SU-DHL-6 (cell line): ENCODE data around the gene TSHR.

Source experiments
- H2AFZ ChIP-seq: fragments of 200-600 bp; sonication (generic); 2 replicates; pipeline ENCODE4 v1.6.1; 2014; ENCODE audit warnings: low read depth, mild to moderate bottlenecking, moderate library complexity, mixed read lengths, antibody characterized with exemption, low read length; ENCODE audit not compliant: severe bottlenecking
- H3F3A ChIP-seq: fragments of 200-600 bp; shearing (Covaris generic); 2 replicates; pipeline ENCODE4 v1.6.0; 2016; ENCODE audit warnings: antibody characterized with exemption, mild to moderate bottlenecking; ENCODE audit not compliant: insufficient read depth
- H3K27ac ChIP-seq: fragments of 200-600 bp; sonication (generic); 2 replicates; pipeline ENCODE4 v1.5.1; 2016; ENCODE audit warnings: low read depth, mild to moderate bottlenecking, low read length, moderate library complexity, mixed read lengths
- H3K27me3 ChIP-seq: fragments of 200-600 bp; sonication (generic), shearing (Covaris generic); 2 replicates; pipeline ENCODE4 v1.6.0; 2014; ENCODE audit warnings: mild to moderate bottlenecking, low read length
- H3K36me3 ChIP-seq: fragments of 200-600 bp; sonication (generic); 2 replicates; pipeline ENCODE4 v1.6.1; 2014; ENCODE audit warnings: mild to moderate bottlenecking, low read length, mixed read lengths
- H3K4me2 ChIP-seq: fragments of 300-600, 200-600 bp; shearing (Covaris generic), sonication (generic); 2 replicates; pipeline ENCODE4 v1.6.0; 2014; ENCODE audit warnings: low read length, low read depth, mild to moderate bottlenecking; ENCODE audit not compliant: poor library complexity, severe bottlenecking
- H3K4me3 ChIP-seq: fragments of 200-600 bp; sonication (generic); 2 replicates; pipeline ENCODE4 v1.5.1; 2014; ENCODE audit warnings: antibody characterized with exemption, low read length, mild to moderate bottlenecking, mixed read lengths; ENCODE audit not compliant: insufficient read depth, poor library complexity, severe bottlenecking
- H3K79me2 ChIP-seq: fragments of 200-600 bp; sonication (generic); 2 replicates; pipeline ENCODE4 v1.6.1; 2014; ENCODE audit warnings: mild to moderate bottlenecking, low read length, moderate library complexity; ENCODE audit not compliant: insufficient read depth
- H3K9ac ChIP-seq: fragments of 200-600 bp; sonication (generic); 2 replicates; pipeline ENCODE4 v1.7.0; 2014; ENCODE audit warnings: mild to moderate bottlenecking, low read length
- H3K9me2 ChIP-seq: fragments of 200-600 bp; sonication (generic); replicated peaks from 2 replicates; pipeline ENCODE4 v1.6.1; 2014; ENCODE audit warnings: low read length; ENCODE audit not compliant: insufficient read depth
- H3K9me3 ChIP-seq: fragments of 200-600 bp; sonication (generic); 2 replicates; pipeline ENCODE4 v1.6.1; 2014; ENCODE audit warnings: low read length, mixed read lengths; ENCODE audit not compliant: insufficient read depth
- H4K20me1 ChIP-seq: fragments of 200-600 bp; sonication (generic); 2 replicates; pipeline ENCODE4 v1.6.1; 2014; ENCODE audit warnings: low read depth, mild to moderate bottlenecking, antibody characterized with exemption, low read length, moderate library complexity, mixed read lengths
- EZH2phosphoT487 ChIP-seq: fragments of 200-600 bp; sonication (generic), shearing (Covaris generic); conservative IDR thresholded peaks from 2 replicates; pipeline ENCODE4 v1.6.1; 2018; ENCODE audit warnings: mild to moderate bottlenecking, antibody characterized with exemption, low read length, moderate library complexity, mixed read lengths
- TF ChIP-seq, protein P1 (sequence below): fragments of 200-600 bp; sonication (generic); IDR thresholded peaks from one replicate; pipeline ENCODE4 v1.5.1; 2017; ENCODE audit warnings: antibody characterized with exemption, mild to moderate bottlenecking, low read length, moderate library complexity; ENCODE audit not compliant: insufficient read depth, poor library complexity, severe bottlenecking

Gene TSHR

DNA sequence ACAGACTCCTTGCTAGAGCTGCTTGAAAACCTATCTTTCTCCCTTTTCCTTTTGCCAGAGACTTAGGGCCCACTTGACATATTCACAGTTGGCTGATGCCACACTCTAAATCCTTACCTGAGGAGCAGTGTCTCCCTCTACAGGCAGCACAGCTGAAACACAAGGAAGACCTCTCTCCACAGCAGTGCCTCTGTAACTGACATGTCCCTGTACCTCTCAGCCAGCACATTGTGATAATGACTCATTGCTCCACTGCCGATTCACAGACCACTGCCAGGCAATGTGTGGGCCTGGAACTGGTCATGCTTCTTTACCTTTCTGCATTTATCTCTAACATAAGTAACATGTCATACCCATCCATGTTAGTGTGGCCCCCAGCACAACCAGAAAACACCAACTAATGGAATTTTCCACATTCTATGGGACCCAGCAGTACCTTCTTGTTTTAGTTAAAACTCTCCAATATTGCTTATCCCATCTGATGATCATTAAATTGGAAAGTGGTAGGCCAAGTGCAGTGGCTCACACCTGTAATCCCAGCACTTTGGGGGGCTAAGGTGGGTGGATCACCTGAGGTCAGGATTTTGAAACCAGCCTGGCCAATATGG, 208.8 kb downstream of the TSHR start:
- no peak overlapping the region for H3K27ac ChIP-seq
- no peaks in the 10 kb centered on the region for H3K9me3 ChIP-seq
- no peak overlapping the region for H3K4me2 ChIP-seq

DNA sequence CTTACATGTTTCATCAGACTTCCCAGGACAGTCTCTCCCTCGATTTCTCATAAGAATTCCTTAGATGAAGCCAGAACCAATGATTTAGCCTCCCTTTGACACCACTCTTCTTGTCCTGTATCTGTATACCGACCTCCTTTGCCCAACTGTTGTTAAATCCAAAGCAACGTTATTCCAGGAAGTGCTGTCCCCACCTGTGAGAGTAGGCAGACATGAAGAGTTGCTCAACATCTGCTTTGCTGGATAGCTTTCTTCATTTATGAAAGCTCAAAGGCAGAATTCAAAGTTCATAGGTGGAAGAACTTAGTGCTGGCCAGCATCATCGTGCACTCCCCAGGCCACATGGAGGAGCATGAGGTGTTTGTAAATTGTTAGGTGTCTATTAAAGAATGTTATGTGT, 209.8 kb downstream of the TSHR start:
- H3K9ac ChIP-seq, result no peak overlapping the region
- TF ChIP-seq, protein P1, sequence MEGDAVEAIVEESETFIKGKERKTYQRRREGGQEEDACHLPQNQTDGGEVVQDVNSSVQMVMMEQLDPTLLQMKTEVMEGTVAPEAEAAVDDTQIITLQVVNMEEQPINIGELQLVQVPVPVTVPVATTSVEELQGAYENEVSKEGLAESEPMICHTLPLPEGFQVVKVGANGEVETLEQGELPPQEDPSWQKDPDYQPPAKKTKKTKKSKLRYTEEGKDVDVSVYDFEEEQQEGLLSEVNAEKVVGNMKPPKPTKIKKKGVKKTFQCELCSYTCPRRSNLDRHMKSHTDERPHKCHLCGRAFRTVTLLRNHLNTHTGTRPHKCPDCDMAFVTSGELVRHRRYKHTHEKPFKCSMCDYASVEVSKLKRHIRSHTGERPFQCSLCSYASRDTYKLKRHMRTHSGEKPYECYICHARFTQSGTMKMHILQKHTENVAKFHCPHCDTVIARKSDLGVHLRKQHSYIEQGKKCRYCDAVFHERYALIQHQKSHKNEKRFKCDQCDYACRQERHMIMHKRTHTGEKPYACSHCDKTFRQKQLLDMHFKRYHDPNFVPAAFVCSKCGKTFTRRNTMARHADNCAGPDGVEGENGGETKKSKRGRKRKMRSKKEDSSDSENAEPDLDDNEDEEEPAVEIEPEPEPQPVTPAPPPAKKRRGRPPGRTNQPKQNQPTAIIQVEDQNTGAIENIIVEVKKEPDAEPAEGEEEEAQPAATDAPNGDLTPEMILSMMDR, result no peak
- TF ChIP-seq EZH2phosphoT487, result no peak
- H3K36me3 ChIP-seq, result no peaks in the 10 kb centered on the region
- H3K4me3 ChIP-seq, result no peak overlapping the region
- no peak overlapping the region for H3K4me2 ChIP-seq
- H3F3A ChIP-seq, result no peaks in the 10 kb centered on the region
- no peak overlapping the region for H2AFZ ChIP-seq
- H3K27ac ChIP-seq, result no peak overlapping the region
- H4K20me1 ChIP-seq, result no peaks in the 10 kb centered on the region
- H3K9me2 ChIP-seq, result no peaks in the 10 kb centered on the region
- H3K9me3 ChIP-seq, result no peaks in the 10 kb centered on the region
- H3K27me3 ChIP-seq, result no peaks in the 10 kb centered on the region
- H3K79me2 ChIP-seq, result no peaks in the 10 kb centered on the region

More for the DNA sequence above, 208.8 kb downstream of the TSHR start:
- Histone ChIP-seq H4K20me1 (no peaks in the 10 kb centered on the region), H3K4me3 (no peak overlapping the region), H3K36me3 (no peaks in the 10 kb centered on the region), H3K27me3 (no peaks in the 10 kb centered on the region), H3K9ac (no peak overlapping the region), H3F3A (no peaks in the 10 kb centered on the region), H3K9me2 (no peaks in the 10 kb centered on the region), H2AFZ (no peak overlapping the region), H3K79me2 (no peaks in the 10 kb centered on the region)
- no peak for TF ChIP-seq EZH2phosphoT487
- TF ChIP-seq, protein P1, result peak; percentile 61

DNA sequence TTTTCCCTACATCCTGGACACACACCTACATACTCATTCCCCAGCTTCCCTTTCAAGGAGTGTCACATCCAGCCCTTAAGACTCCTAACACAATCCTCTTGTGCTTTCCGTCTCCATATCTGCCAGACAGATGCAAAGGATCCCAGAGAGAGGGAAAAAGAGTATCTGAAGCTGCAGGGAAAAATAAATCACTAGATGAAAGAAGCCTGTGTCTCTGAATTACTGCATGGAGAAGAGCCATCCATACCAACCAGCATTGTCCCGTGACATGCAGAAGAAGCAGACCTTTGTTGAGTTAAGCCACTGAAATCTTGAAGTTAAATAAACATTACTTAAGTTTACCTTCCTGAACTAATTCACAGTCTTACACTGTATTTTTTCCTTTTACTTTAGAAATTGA, 210.7 kb downstream of the TSHR start:
- Histone ChIP-seq H3K4me3 (no peak overlapping the region), H4K20me1 (no peaks in the 10 kb centered on the region), H3F3A (no peaks in the 10 kb centered on the region), H3K4me2 (no peak overlapping the region), H3K9me2 (no peaks in the 10 kb centered on the region), H3K9ac (no peak overlapping the region), H3K36me3 (no peaks in the 10 kb centered on the region), H3K27me3 (no peaks in the 10 kb centered on the region), H3K79me2 (no peaks in the 10 kb centered on the region), H2AFZ (no peak overlapping the region), H3K27ac (no peak overlapping the region), H3K9me3 (no peaks in the 10 kb centered on the region)
- TF ChIP-seq EZH2phosphoT487, result no peak
- TF ChIP-seq, protein P1, result no peak
